Effector memory CD4-positive, alpha-beta T cell (primary cell): ENCODE results near the gene YPEL4.

Experiments used
- DNase-seq, 3 donors: peaks; one replicate each; pipeline ENCODE4 v3.0.0-alpha.2; 2020
- H3K27ac ChIP-seq: 2 replicates; pipeline ENCODE4 v1.7.0; 2013; ENCODE audit warnings: mild to moderate bottlenecking, low read length, moderate library complexity; ENCODE audit not compliant: insufficient read depth, poor library complexity, severe bottlenecking
- H3K27me3 ChIP-seq: replicated peaks from 2 replicates; pipeline ENCODE4 v1.7.0; 2013; ENCODE audit warnings: mild to moderate bottlenecking, low read length; ENCODE audit not compliant: insufficient read depth, control insufficient read depth, poor library complexity, severe bottlenecking
- H3K36me3 ChIP-seq: 2 replicates; pipeline ENCODE4 v1.7.0; 2013; ENCODE audit warnings: mild to moderate bottlenecking, low read length, moderate library complexity; ENCODE audit not compliant: control insufficient read depth, insufficient read depth
- H3K4me1 ChIP-seq: 2 replicates; pipeline ENCODE4 v1.7.0; 2013; ENCODE audit warnings: low read length, mild to moderate bottlenecking; ENCODE audit not compliant: control insufficient read depth, insufficient read depth, poor library complexity, severe bottlenecking
- H3K4me3 ChIP-seq: 2 replicates; pipeline ENCODE4 v1.7.0; 2013; ENCODE audit warnings: low read length, low read depth, mild to moderate bottlenecking; ENCODE audit not compliant: insufficient read depth, poor library complexity, severe bottlenecking
- H3K9me3 ChIP-seq: 2 replicates; pipeline ENCODE4 v1.7.0; 2013; ENCODE audit warnings: mild to moderate bottlenecking, low read length, moderate library complexity; ENCODE audit not compliant: control insufficient read depth

Gene YPEL4

DNA sequence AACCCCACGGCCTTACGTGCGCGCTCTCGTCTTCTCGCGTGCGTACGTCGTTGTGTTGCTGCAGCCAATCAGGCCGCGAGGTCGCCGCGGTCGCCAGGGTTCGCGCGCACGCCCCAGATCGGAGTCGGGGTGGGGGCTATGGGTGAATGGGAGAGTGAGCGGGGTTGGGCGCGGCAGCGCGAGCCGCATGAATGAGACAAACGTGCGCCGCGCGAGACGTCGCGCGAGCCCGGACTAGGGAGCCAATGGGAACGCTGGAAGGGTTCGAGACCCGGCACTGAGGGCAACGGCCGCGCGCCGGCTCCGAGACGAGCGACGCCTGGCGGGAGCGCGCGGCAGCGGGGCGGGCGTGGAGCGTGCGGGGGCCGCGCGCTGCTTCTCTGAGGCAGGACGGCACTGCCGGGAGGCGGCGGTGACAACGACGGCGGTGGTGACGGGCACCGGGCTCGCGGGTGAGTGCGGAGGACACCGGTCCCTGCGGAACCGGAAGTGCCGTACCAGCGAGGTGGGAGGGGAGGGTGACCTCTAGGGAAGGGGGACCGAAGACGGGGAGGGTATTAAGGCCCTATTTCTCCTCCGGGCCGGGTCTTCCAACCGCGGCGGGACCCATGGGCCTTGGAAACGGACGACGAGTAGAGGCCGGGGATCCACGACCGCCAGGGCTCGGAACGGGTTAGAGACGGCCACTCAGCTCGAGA lies 18.2 kb upstream of the YPEL4 start, which contains the start of gene ZDHHC5:
Gene ZDHHC5, plus strand, starts transcription at position 379 of the 698 bp plus-strand sequence. CDS start 4,977 bp downstream, outside the sequence.
- Histone ChIP-seq H3K27me3 (no peaks in the 10 kb centered on the region), H3K9me3 (no peaks in the 10 kb centered on the region), H3K27ac (peak within 1 kb of the TSS; percentile 99), H3K4me3 (peak within 1 kb of the TSS; percentile 96), H3K36me3 (peaks cover 15% of the 10 kb centered on the region), H3K4me1 (peaks cover 13% of the 10 kb centered on the region)
- peak; percentile 99 to 100 (median 99) for DNase-seq

DNA sequence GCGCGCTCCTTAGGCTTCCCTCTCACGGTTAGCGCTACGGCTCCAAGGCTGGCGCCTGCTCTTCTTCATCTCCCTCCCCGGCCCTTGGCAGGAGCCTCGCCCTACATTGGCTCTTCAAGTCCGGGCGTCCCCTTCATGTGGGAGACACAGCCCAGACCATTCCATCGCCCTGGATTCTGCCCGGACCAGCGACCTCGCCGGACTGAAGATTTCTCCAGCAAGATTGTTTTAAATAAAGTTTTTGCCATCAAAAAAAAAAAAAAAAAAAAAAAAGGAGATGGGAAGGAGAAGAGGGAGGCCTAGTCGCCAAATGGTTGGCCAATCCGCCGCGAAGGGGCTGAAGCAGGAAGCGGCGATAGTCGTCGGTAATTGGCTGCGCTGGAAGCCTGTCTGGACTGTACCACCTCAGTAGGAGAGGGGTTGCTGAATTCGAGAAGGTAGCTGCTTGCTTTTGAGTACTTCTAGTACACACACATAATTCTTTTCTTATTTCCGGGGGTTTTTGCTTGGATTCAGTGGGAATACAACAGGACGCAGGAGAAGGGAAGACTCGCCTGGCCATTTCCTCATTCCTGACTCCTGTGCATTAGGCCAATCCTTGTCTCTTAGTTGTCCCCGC lies 17.5 kb upstream of the YPEL4 start:
- Histone ChIP-seq H3K4me3 (peak overlapping the region; percentile 61), H3K4me1 (peaks cover 13% of the 10 kb centered on the region), H3K27me3 (no peaks in the 10 kb centered on the region), H3K36me3 (peaks cover 15% of the 10 kb centered on the region), H3K9me3 (no peaks in the 10 kb centered on the region), H3K27ac (peak overlapping the region; percentile 99)
- peak; percentile 89 to 95 (median 93) for DNase-seq

DNA sequence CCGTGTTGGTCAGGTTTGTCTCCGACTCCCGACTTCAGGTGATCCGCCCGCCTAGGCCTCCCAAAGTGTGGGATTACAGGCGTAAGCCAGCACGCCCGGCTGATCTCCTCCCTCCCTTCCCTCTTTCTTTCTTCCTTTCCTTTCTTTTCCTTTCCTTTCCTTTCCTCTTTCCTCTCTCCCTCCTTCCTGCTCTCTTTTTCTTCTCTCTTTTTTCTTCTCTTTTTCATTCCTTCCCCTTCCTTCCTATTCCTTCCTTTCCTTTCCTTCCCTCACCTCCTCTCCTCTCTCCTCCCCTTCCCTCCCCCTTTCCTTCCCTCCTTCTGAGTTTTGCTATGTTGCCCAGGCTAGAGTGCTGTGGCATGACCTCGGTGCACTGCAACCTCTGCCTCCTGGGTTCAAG lies 14.3 kb upstream of the YPEL4 start:
- Histone ChIP-seq H3K27me3 (no peaks in the 10 kb centered on the region), H3K27ac (no peak overlapping the region), H3K9me3 (no peaks in the 10 kb centered on the region), H3K36me3 (peaks cover 37% of the 10 kb centered on the region), H3K4me1 (peaks cover 5% of the 10 kb centered on the region), H3K4me3 (no peak overlapping the region)
- DNase-seq: no peak

DNA sequence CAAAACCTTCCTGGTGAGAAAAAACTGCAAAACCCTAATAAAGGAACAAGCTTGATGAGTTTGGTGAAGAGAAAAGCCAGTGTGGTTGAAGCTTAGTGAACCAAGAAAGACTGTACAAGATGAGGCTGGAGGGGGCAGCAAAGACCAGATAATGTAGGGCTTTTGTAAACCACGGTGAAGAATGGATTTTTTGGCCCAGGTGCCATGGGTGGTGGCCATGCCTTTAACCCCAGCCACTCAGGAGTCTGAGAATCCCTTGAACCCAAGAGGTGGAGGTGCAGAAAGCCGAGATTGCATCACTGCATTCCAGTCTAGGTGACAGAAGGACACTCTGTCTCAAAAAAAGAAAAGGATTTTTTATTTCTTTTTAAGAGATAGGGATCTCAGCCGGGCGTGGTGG lies 13.2 kb upstream of the YPEL4 start:
- DNase-seq: no peak
- Histone ChIP-seq H3K4me3 (no peak overlapping the region), H3K27me3 (no peaks in the 10 kb centered on the region), H3K9me3 (no peaks in the 10 kb centered on the region), H3K27ac (no peak overlapping the region), H3K4me1 (peaks cover 9% of the 10 kb centered on the region), H3K36me3 (peaks cover 37% of the 10 kb centered on the region)

DNA sequence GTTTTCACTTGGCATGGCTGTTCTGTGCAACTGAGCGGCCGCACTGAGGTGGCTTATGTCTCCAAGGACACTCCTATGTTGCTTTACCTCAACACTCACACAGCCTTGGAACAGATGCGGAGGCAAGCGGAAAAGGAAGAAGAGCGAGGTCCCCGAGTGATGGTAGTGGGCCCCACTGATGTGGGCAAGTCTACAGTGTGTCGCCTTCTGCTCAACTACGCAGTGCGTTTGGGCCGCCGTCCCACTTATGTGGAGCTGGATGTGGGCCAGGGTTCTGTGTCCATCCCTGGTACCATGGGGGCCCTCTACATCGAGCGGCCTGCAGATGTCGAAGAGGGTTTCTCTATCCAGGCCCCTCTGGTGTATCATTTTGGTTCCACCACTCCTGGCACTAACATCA lies 10.0 kb upstream of the YPEL4 start:
- no peak for DNase-seq
- Histone ChIP-seq H3K36me3 (peaks cover 37% of the 10 kb centered on the region), H3K27ac (no peak overlapping the region), H3K4me1 (peaks cover 9% of the 10 kb centered on the region), H3K27me3 (no peaks in the 10 kb centered on the region), H3K4me3 (no peak overlapping the region), H3K9me3 (no peaks in the 10 kb centered on the region)

DNA sequence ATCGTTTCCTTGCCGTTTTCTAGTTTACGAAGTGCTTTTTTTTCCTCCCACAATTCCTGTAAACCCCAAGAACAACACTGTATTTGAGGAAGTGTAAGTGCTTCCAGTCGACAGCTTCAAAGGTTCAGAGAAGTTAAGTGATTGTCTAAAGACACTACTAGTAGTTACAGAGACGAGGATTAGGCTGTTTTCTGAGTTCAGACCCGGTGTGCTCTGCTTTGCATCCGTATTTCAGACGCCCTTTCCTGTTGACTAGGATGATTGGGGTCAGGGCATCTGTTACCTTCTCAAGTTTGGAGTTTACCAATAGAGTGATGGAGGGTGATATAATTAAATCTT lies 8.3 kb upstream of the YPEL4 start:
- H3K27me3 ChIP-seq: no peaks in the 10 kb centered on the region
- no peaks in the 10 kb centered on the region for H3K9me3 ChIP-seq
- peaks cover 9% of the 10 kb centered on the region for H3K4me1 ChIP-seq
- peak overlapping the region; percentile 87 for H3K27ac ChIP-seq
- no peak for DNase-seq
- peak overlapping the region; percentile 64 for H3K4me3 ChIP-seq
- peaks cover 37% of the 10 kb centered on the region for H3K36me3 ChIP-seq

DNA sequence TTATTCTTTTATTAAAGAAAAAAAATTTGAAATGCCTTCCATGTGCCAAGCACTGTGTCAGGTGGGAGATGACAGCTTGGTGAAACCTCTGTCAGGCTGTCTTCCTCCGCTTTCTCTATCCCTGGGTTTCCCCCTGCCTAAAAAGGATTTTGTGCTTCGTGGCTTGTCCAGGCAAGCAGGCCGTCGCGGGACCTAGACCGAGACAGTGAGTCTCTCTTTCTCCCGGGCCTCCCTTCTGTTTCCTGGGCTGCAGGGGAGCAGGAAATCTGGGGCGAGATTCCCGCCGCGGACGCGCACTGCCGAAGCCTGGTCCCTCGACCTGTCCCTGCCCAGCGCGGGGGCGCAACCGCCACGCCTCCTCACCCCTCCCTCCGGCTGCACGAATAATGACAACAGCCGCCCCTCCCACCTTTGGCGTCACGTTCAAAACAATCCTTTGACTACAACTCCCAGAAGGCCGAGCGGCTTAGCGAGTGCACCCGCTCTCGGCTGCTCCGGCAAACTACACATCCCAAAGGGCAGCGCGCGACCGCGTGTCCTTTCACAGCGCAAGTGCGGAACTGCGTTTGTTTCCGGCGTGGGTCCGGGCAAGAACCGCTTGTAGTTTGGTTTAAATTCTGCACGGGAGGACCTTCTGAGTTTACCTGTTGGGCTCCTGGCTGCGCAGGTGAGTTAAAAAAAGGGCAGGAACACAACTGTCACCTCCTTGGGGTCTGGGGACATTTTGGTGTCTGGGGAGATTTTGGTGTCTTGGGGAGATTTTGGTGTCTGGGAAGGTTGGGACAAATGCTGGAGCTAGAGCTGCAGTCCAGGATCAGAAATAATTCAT lies 7.7 kb upstream of the YPEL4 start, which contains the start of gene CLP1:
Gene CLP1, plus strand, starts transcription at position 569 of the 829 bp plus-strand sequence. CDS start 1,715 bp downstream, outside the sequence.
- Histone ChIP-seq H3K9me3 (no peaks in the 10 kb centered on the region), H3K27me3 (no peaks in the 10 kb centered on the region), H3K27ac (peak within 1 kb of the TSS; percentile 87), H3K4me1 (peaks cover 9% of the 10 kb centered on the region), H3K4me3 (peak within 1 kb of the TSS; percentile 64), H3K36me3 (peaks cover 32% of the 10 kb centered on the region)
- peak; percentile 96 to 99 (median 98) for DNase-seq

DNA sequence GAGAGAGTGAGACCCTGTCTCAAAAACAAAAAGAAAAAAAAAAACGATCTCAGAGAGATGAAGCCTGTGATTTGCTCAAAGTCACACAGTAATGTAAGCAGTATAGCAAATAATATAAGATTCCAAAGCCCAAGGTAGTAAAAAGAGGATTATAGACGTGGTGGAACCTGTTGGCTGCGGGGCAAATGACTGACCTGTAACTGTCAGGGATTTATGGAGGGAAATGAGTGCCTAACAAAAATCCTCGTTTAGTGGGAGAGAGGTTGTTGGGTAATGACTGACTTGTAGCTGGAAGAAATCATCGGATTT lies 7.1 kb upstream of the YPEL4 start:
- no peak for DNase-seq
- Histone ChIP-seq H3K4me1 (peaks cover 9% of the 10 kb centered on the region), H3K9me3 (no peaks in the 10 kb centered on the region), H3K27ac (peak overlapping the region; percentile 87), H3K27me3 (no peaks in the 10 kb centered on the region), H3K4me3 (peak overlapping the region; percentile 64), H3K36me3 (peaks cover 26% of the 10 kb centered on the region)

DNA sequence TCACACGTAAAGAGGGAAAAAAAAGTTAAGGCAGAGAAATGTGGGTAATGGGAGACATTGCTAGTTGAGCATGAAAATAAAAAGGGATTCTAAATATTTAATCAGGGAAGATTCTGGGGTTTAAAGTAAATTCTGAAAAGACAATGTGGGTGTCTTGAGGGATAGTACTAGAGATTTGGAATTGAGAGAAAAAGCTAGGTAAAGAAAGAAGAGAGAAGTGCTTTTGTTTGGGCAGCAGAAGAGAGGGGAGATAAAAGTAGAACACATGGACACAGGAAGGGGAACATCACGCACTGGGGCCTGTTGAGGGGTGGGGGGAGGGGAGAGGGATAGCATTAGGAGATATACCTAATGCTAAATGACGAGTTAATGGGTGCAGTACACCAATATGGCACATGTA lies 3.5 kb upstream of the YPEL4 start:
- H3K9me3 ChIP-seq: no peaks in the 10 kb centered on the region
- H3K36me3 ChIP-seq: no peaks in the 10 kb centered on the region
- H3K27ac ChIP-seq: no peak overlapping the region
- peaks cover 13% of the 10 kb centered on the region for H3K27me3 ChIP-seq
- H3K4me3 ChIP-seq: no peak overlapping the region
- H3K4me1 ChIP-seq: peaks cover 27% of the 10 kb centered on the region
- DNase-seq: no peak

DNA sequence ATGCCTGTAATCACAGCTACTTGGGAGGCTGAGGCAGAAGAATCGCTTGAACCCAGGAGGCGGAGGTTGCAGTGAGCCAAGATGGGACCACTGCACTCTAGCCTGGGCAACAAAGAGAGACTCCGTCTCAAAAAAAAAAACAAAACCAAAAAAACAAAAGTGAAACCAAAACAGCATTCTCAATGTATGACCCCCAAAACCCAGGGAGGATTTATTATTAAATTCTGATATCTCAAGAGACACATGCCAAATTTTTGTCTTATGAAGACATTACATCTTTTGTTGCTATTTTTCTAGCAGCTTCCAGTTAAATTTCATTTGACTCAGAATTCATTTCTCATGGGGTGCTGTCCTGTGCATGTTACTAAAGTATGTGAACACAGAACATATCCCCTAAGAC lies 3.0 kb upstream of the YPEL4 start:
- Histone ChIP-seq H3K4me3 (no peak overlapping the region), H3K4me1 (peaks cover 24% of the 10 kb centered on the region), H3K9me3 (no peaks in the 10 kb centered on the region), H3K27me3 (peaks cover 18% of the 10 kb centered on the region), H3K36me3 (no peaks in the 10 kb centered on the region), H3K27ac (no peak overlapping the region)
- no peak for DNase-seq
